ENCODE data around the gene SNX22.

Gene SNX22

DNA sequence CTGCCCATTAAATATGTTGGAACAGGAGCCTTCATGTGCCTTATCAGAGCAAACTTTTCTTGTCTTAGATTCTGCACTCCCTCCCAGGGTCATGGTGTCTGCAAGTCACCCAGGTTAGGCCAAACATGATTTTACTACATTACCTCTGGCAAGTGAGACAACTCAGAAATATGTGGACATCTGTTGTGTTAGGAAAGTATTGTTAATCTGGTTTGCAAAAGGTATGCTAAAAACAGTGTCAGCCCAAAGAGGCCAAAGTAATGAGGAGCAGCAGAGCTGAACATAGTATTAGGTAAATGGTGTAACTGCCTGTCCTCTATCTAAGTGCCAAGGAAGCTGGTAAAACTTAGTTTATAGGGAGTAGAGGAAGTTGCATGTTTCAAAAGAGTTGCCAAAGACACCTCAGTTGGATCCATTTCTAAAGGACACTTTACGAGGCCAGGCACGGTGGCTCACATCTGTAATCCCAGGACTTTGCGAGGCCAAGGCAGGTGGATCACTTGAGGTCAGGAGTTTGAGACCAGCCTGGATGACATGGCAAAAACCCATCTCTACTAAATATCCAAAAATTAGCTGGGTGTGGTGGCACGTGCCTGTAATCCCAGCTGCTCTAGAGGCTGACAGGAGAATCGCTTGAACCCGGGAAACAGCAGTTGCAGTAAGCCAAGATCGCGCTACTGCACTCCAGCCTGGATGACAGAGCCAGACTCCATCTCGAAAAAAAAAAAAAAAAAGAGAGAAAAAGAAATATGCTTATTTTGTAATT lies 33.8 kb downstream of the SNX22 start:
- peak in 1 of 2 experiments; percentile 15 for DNase-seq
- no peak for TF ChIP-seq GATA1 (IDR thresholded peaks at IDR 0.05; ENCODE audit: low read depth, low read length)
- TF ChIP-seq POLR2A (IDR thresholded peaks at IDR 0.05; ENCODE audit: low read length), result no peak

DNA sequence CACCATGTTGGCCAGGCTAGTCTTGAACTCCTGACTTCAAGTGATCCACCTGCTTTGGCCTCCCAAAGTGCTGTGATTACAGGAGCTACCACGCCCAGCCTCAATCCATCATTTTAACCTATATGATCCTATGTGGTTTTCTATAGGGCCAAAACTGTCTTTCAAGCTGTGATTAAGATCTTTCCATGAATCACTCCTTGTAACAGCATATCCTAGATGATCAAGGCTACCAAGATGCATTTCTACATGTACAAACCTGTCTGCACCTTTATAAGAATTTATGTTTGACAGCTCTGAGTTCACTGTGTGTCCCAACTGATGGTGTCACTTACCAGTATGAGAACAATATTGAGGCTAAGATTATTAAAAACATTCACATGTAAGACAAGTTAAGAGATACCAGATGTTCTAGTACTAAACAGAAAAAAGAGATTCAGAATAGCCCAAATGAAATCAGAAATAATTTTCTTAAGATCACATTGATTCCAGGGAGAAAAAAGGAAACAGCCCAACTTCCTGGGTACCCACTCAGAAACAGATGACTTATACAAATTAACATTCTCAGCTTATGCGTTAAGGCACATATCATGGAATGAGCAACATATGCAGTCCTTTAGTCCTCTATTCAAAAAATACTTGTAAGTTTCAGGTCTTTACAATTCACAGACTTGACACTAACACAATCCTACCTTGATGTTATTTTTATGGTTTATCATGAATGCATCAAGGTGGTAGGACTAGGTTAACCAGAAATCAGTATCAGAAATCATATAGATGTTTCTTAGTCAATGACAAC lies 36.1 kb downstream of the SNX22 start:
- TF ChIP-seq GATA1 (IDR thresholded peaks at IDR 0.05; ENCODE audit: low read depth, low read length), result no peak
- no peak for TF ChIP-seq POLR2A (IDR thresholded peaks at IDR 0.05; ENCODE audit: low read length)
- DNase-seq, result no peak

DNA sequence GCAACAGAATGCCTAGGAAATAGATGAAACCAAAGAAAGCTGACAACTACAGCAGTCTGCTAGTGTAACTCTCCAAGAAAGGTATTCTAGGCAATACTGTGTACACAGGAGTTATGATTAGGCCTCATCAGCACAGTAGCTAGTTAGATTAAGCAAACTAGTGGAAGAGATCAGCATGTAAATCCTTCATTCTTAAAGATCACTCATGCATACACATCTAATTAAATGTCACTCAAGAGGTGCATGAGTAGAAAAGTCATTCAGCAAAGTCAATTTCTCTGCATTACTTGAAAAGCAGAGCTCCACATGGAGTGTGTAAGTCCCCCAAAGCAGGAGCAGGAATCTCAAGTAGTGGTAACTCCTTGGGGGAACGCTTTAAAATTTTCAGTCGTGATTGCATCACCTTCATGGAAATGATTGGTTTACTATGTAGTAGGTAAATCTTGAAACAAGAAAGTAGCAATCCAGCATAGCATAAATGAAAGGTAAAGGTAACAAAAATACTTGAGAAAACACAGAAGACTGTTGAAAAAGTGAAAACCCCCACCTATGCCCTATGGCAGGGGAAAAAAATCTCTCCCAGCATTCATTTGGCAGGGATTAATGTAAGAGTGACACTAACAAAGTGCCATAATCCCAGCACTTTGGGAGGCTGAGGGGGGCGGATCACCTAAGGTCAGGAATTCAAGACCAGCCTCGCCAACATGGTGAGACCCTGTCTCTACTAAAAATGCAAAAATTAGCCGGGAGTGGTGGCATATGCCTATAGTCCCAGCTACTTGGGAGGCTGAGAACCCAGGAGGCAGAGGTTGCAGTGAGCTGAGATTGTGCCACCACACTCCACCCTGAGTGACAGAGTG lies 40.7 kb downstream of the SNX22 start:
- DNase-seq, result no peak
- no peak for TF ChIP-seq GATA1 (IDR thresholded peaks at IDR 0.05; ENCODE audit: low read depth, low read length)
- no peak for TF ChIP-seq POLR2A (IDR thresholded peaks at IDR 0.05; ENCODE audit: low read length)

- DNase-seq, result no peak
- TF ChIP-seq GATA1 (IDR thresholded peaks at IDR 0.05; ENCODE audit: low read depth, low read length), result no peak
- TF ChIP-seq POLR2A (IDR thresholded peaks at IDR 0.05; ENCODE audit: low read length), result no peak
Observed at GRCh38 chr15:64193971-64194370, 42.4 kb downstream of the SNX22 start.

- no peak for DNase-seq
- TF ChIP-seq POLR2A (IDR thresholded peaks at IDR 0.05; ENCODE audit: low read length) (no peak), GATA1 (IDR thresholded peaks at IDR 0.05; ENCODE audit: low read depth, low read length) (no peak)
Observed at GRCh38 chr15:64197425-64197824, 45.9 kb downstream of the SNX22 start.

DNA sequence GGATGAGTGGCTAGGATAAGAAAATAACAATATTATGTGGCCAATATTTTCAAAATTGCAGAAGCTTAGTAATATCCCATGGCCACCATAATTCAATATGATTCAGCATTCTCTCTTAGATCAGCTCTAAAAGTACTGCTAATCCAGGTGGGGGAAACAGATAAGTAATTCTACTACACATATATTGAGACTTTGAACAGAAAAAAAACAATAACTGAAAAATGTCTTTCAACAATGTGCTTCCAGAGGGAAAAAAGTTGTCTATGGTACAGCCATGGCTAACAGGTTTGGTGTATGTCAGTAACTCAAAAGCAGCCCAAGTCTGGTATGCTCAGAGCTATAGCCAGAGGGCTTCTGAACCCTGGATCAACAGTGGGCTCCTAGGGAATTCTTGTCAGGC lies 53.7 kb downstream of the SNX22 start:
- TF ChIP-seq GATA1 (IDR thresholded peaks at IDR 0.05; ENCODE audit: low read depth, low read length), result no peak
- TF ChIP-seq POLR2A (IDR thresholded peaks at IDR 0.05; ENCODE audit: low read length), result no peak
- DNase-seq, result peak; percentile 72 to 80

Measured in erythroblast (primary cell).